ENCODE measurements around the gene LLCFC1. TPM values are rescaled to one million over a fixed set of nuclear protein-coding genes. Genes with fewer than 3 reads are reported as not detected.

The LLCFC1 gene
- total RNA-seq, 2 donors from 2014 or later: not detected

DNA sequence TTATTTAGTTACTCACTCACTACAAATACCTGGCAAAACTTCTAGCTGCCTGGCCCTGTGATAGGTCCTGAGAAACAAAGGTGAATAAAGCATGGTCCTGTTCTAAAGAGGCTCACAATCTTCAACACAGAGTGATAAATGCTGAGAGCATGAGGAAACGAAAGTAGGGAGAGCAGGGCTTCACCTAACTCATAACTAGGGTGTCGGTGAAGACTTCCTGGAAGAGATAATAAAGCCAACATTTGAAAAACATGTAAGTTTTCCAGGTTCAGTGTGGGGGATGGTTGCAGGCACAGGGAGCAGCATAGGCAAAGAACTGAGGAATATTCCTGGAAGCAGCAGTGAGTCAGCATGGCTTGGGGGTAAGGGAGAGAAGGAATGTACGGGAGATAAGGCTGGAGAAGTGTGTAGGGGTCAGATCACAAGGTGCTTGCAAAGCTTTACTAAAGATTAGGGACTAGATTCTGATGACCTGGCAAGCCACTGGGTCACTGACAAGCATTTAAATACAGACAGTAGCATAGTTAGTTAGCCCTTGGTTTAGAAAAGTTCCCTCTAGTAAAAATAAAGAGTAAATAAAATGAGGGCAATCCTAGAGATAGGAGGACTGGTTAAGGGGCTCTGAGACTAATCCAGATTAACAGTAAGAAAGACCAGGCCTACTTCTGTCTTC, 17.8 kb downstream of the LLCFC1 start:
- DNase-seq (ENCODE audit: low spot score): no peak

DNA sequence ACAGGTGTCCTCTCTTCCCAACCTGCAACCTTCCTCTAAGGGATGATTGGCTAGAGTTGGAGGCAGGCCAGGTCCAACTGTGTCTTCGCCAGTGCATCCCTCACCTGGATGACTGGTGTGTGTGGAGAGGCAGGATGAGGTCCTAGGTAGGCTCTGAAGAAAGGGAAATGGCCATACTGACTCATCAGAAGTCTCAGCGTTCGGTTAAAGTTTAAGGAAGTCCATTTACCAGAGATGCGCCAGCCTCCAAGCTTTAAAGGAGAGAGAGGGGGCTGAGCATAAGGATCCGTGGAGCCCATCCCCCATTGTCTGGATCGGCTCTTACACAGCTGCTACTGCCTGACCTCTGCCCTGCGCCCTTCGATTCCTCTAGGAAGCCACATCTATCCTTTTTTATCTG, 18.4 kb downstream of the LLCFC1 start:
- no peak for DNase-seq (ENCODE audit: low spot score)
- no peaks in the 10 kb centered on the region for H3K4me1 ChIP-seq

More for the DNA sequence above, 17.8 kb downstream of the LLCFC1 start:
- no peak overlapping the region for H3K27ac ChIP-seq
- peaks cover 0 to 9% of the 10 kb centered on the region in 2 donors for H3K9me3 ChIP-seq
- H3K4me3 ChIP-seq: no peak overlapping the region
- no peaks in the 10 kb centered on the region for H3K36me3 ChIP-seq
- no peaks in the 10 kb centered on the region for H3K4me1 ChIP-seq
- TF ChIP-seq, protein P1, sequence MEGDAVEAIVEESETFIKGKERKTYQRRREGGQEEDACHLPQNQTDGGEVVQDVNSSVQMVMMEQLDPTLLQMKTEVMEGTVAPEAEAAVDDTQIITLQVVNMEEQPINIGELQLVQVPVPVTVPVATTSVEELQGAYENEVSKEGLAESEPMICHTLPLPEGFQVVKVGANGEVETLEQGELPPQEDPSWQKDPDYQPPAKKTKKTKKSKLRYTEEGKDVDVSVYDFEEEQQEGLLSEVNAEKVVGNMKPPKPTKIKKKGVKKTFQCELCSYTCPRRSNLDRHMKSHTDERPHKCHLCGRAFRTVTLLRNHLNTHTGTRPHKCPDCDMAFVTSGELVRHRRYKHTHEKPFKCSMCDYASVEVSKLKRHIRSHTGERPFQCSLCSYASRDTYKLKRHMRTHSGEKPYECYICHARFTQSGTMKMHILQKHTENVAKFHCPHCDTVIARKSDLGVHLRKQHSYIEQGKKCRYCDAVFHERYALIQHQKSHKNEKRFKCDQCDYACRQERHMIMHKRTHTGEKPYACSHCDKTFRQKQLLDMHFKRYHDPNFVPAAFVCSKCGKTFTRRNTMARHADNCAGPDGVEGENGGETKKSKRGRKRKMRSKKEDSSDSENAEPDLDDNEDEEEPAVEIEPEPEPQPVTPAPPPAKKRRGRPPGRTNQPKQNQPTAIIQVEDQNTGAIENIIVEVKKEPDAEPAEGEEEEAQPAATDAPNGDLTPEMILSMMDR (IDR thresholded peaks at IDR 0.05): no peak
- no peaks in the 10 kb centered on the region for H3K27me3 ChIP-seq

DNA sequence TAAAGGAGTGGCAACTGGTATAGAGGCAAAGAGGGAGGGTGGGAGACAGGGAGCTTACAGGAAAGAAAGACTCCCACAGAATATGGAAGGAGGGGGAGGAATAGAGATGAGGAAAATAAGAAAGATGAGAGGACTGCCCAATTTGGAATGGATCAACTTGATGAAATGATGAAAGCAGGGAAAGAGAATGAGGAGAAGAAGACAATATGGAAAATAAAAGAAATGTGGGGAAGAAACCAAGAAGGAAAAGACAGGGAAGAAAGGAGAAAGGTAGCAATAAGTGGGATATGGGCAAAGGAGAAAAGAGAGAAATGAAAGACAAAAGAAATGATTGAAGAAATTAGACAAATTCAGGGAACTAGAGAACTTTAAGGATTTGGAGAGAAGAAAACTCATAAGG, 19.9 kb downstream of the LLCFC1 start:
- Histone ChIP-seq H3K4me3 (no peak overlapping the region), H3K9me3 (peaks cover 0 to 9% of the 10 kb centered on the region in 2 donors), H3K27ac (no peak overlapping the region), H3K4me1 (no peaks in the 10 kb centered on the region), H3K27me3 (no peaks in the 10 kb centered on the region), H3K36me3 (no peaks in the 10 kb centered on the region)
- DNase-seq (ENCODE audit: low spot score): no peak
- TF ChIP-seq, protein P1 (IDR thresholded peaks at IDR 0.05): no peak

More for the DNA sequence above, 18.4 kb downstream of the LLCFC1 start:
- no peak overlapping the region for H3K27ac ChIP-seq
- H3K4me3 ChIP-seq: no peak overlapping the region
- TF ChIP-seq, protein P1 (IDR thresholded peaks at IDR 0.05): no peak
- peaks cover 0 to 9% of the 10 kb centered on the region in 2 donors for H3K9me3 ChIP-seq
- no peaks in the 10 kb centered on the region for H3K36me3 ChIP-seq
- H3K27me3 ChIP-seq: no peaks in the 10 kb centered on the region

DNA sequence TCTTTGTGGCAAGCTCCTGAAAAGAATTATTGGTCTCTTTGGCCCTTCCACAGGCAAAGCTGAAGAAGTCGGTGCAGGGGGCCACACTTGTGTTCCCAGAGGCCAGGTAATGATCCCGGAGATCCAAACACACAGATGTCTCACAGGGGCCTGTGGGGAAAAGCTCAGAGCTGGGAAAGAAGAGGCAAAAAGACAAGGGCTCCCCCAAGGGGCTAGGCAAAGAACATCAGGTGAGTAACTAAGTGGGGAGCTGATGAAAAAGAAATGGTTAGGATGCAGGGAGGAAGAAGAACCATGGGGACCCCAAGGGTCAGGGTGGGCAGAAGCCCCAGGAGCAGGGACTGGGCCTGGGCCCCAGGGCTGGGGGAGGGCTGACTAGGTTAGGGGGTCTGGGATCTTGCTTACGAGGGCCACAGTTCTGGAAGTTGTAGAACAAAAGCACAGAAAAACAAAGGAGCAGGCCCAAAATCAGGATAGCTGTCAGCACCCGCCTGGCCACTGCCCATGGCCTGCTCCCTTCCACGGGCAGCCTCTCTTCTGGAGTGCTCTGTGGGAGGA, 21.8 kb downstream of the LLCFC1 start:
- Histone ChIP-seq H3K36me3 (no peaks in the 10 kb centered on the region), H3K9me3 (no peaks in the 10 kb centered on the region), H3K4me1 (no peaks in the 10 kb centered on the region), H3K4me3 (no peak overlapping the region), H3K27me3 (no peaks in the 10 kb centered on the region), H3K27ac (no peak overlapping the region)
- TF ChIP-seq, protein P1 (IDR thresholded peaks at IDR 0.05): no peak
- DNase-seq (ENCODE audit: low spot score): no peak

DNA sequence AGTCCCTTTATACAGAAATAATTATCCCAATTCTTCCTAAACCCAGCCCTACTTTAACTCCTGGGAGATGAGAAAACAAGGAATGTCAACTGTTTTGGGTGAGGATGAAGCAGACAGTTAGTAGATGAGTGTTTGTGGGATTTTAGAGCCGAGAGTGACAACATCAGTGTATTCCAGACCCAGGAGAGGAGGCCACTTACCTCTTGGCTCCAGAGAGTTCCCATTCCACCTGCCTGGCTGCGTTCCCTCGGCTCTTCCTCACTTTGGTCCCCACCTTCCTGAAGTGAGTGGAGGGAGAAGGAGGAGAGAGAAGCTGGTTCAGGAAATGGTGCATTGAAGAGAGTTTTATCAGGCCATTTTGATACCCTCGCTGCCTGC, 22.3 kb downstream of the LLCFC1 start:
- Histone ChIP-seq H3K27ac (no peak overlapping the region), H3K4me3 (no peak overlapping the region), H3K36me3 (no peaks in the 10 kb centered on the region), H3K4me1 (no peaks in the 10 kb centered on the region), H3K9me3 (no peaks in the 10 kb centered on the region), H3K27me3 (no peaks in the 10 kb centered on the region)
- TF ChIP-seq, protein P1 (IDR thresholded peaks at IDR 0.05): no peak
- no peak for DNase-seq (ENCODE audit: low spot score)
